CD4-positive, alpha-beta T cell (primary cell): ENCODE measurements around the gene UQCRHL. TPM values are rescaled to one million over a fixed set of nuclear protein-coding genes. Genes with fewer than 3 reads are reported as not detected.

Experiments
- ATAC-seq: fragments of 200-7000 bp; cut with Tn5 transposase; one replicate; pipeline ENCODE4 v1.10.0; 2022; ENCODE audit warnings: mild to moderate bottlenecking; ENCODE audit not compliant: poor library complexity
- CTCF ChIA-PET: fragments of 350-600 bp; sonication (Branson Sonifier 250); formaldehyde crosslinking; loops from one replicate; lab custom pipeline; 2021; ENCODE audit warnings: antibody characterized with exemption, inconsistent platforms; lab: Charles Lee
- POLR2A ChIA-PET: fragments of 350-600 bp; sonication (Branson Sonifier 250); formaldehyde crosslinking; loops from one replicate; lab custom pipeline; 2021; ENCODE audit warnings: antibody characterized with exemption, inconsistent platforms; lab: Charles Lee
- DNase-seq, 14 experiments: peaks; one replicate each; pipeline ENCODE4 v3.0.0-alpha.2; 2013 to 2020; ENCODE audit warnings: mixed read lengths in 2 of 14
- H3K27ac ChIP-seq, 2 donors: one replicate each; pipeline versions ENCODE4 v1.5.1 to v1.7.0; 2013; ENCODE audit warnings: low read length in 2 of 2, low read depth in 1 of 2, mild to moderate bottlenecking in 1 of 2
- H3K27me3 ChIP-seq, 2 experiments: 1 replicate in 1 of 2; 2 replicates in 1 of 2; pipeline versions ENCODE4 v1.6.1 to v1.7.0; 2013; ENCODE audit warnings: low read length in 2 of 2, control low read depth in 1 of 2, mild to moderate bottlenecking in 1 of 2, moderate library complexity in 1 of 2; ENCODE audit not compliant: insufficient read depth in 2 of 2, control insufficient read depth in 1 of 2
- H3K36me3 ChIP-seq: one replicate; pipeline ENCODE4 v1.6.1; 2013; ENCODE audit warnings: low read length, control low read depth; ENCODE audit not compliant: insufficient read depth
- H3K4me1 ChIP-seq: one replicate; pipeline ENCODE4 v1.6.1; 2013; ENCODE audit warnings: low read length, control low read depth; ENCODE audit not compliant: insufficient read depth
- H3K4me3 ChIP-seq: one replicate; pipeline ENCODE4 v1.5.1; 2013; ENCODE audit warnings: mild to moderate bottlenecking, low read length, moderate library complexity
- H3K9me3 ChIP-seq, 2 experiments: 1 replicate in 1 of 2; 2 replicates in 1 of 2; pipeline versions ENCODE4 v1.6.1 to v1.7.0; 2013; ENCODE audit warnings: low read length in 2 of 2, mild to moderate bottlenecking in 2 of 2, control low read depth in 1 of 2, moderate library complexity in 1 of 2; ENCODE audit not compliant: control insufficient read depth in 1 of 2, insufficient read depth in 1 of 2
- H3K27ac Mint-ChIP-seq: one replicate; pipeline ENCODE4 v1.8.0; 2020; ENCODE audit warnings: mixed read lengths
- H3K27me3 Mint-ChIP-seq: one replicate; pipeline ENCODE4 v1.8.0; 2021; ENCODE audit warnings: mixed read lengths
- H3K36me3 Mint-ChIP-seq: one replicate; pipeline ENCODE4 v1.8.0; 2021; ENCODE audit warnings: low read depth, mixed read lengths
- H3K4me1 Mint-ChIP-seq: one replicate; pipeline ENCODE4 v1.8.0; 2021; ENCODE audit warnings: low read depth, mixed read lengths
- H3K4me3 Mint-ChIP-seq: one replicate; pipeline ENCODE4 v1.8.0; 2020; ENCODE audit warnings: mild to moderate bottlenecking, mixed read lengths
- H3K9me3 Mint-ChIP-seq: one replicate; pipeline ENCODE4 v1.8.0; 2020; ENCODE audit warnings: mixed read lengths
- CTCF ChIP-seq: fragments of 200-600 bp; IDR thresholded peaks from one replicate; pipeline ENCODE4 v1.8.0; 2022; ENCODE audit warnings: antibody characterized with exemption, mild to moderate bottlenecking
- intact Hi-C, 2 experiments: fragments of 100-400 bp; cut with DNase I in 1 of 2; cut with micrococcal nuclease in 1 of 2; formaldehyde crosslinking; loops; one replicate each; pipeline versions ENCODE4 v1.15.1 to v1.9.0; 2023 to 2025; cut with DNase I, micrococcal nuclease
- total RNA-seq, 174 experiments: library from RNA in 2 of 174; stranded (reverse) in 2 of 174; gene quantifications; one replicate each; pipeline ENCODE4 v1.2.3 and lab custom pipeline; 2021 to 2026

Gene UQCRHL
- total RNA-seq, 2 experiments from 2014 or later: 0.25 to 0.69 TPM

- H3K36me3 ChIP-seq: no peaks in the 10 kb centered on the region
- Mint-ChIP-seq H3K27ac (peak overlapping the region; percentile 96), H3K36me3 (peaks cover 22% of the 10 kb centered on the region), H3K27me3 (no peaks in the 10 kb centered on the region), H3K4me3 (peak overlapping the region; percentile 94), H3K9me3 (no peaks in the 10 kb centered on the region), H3K4me1 (peaks cover 60% of the 10 kb centered on the region)
- H3K27ac ChIP-seq: peak overlapping the region; percentile 20 to 75
- no peak for TF ChIP-seq CTCF
- H3K27me3 ChIP-seq: no peaks in the 10 kb centered on the region
- peak overlapping the region; percentile 84 for H3K4me3 ChIP-seq
- H3K9me3 ChIP-seq: no peaks in the 10 kb centered on the region
- ATAC-seq (no peak), DNase-seq (peak in 4 of 14 experiments; percentile 4 to 52 (median 43))
- H3K4me1 ChIP-seq: peaks cover 49% of the 10 kb centered on the region
- CTCF ChIA-PET: interaction anchor here (2.2 to 5.4 kb wide), 3 partner anchors 16 to 34 kb away, joined by 11 to 32 read pairs (median 26); no protein-coding TSS in a partner anchor
- POLR2A ChIA-PET: interaction anchor here (1.0 to 10.4 kb wide), 10 partner anchors 12 to 126 kb away, joined by 3 to 518 read pairs (median 5); partner anchors contain the start of gene ZBTB17
- intact Hi-C loops: loop anchor here (2.0 to 10.0 kb wide), 8 partner anchors 33 to 1062 kb away; partner anchors contain the start of genes FBXO42 (in 1 of the 2) and ZBTB17 (in 1 of the 2)
Observed at GRCh38 chr1:15849775-15850324, 42.4 kb upstream of the UQCRHL start.

GRCh38 chr1:15848929-15849774 is 41.7 kb upstream of the UQCRHL start:
- Histone ChIP-seq H3K9me3 (no peaks in the 10 kb centered on the region), H3K4me3 (peak overlapping the region; percentile 84), H3K4me1 (peaks cover 48% of the 10 kb centered on the region), H3K27ac (peak overlapping the region; percentile 65 to 75), H3K27me3 (no peaks in the 10 kb centered on the region), H3K36me3 (no peaks in the 10 kb centered on the region)
- ATAC-seq (peak; percentile 5), DNase-seq (peak; percentile 34 to 86 (median 62))
- intact Hi-C loops: loop anchor here (2.0 to 5.0 kb wide), 5 partner anchors 34 to 1063 kb away; partner anchors contain the start of gene FBXO42 (in 1 of the 2)
- CTCF ChIA-PET: interaction anchor here (3.3 to 5.4 kb wide), 2 partner anchors 16 to 33 kb away, joined by 26 to 32 read pairs; no protein-coding TSS in a partner anchor
- Mint-ChIP-seq H3K36me3 (peaks cover 22% of the 10 kb centered on the region), H3K4me1 (peaks cover 56% of the 10 kb centered on the region), H3K4me3 (peak overlapping the region; percentile 94), H3K9me3 (no peaks in the 10 kb centered on the region), H3K27ac (peak overlapping the region; percentile 96), H3K27me3 (no peaks in the 10 kb centered on the region)
- no peak for TF ChIP-seq CTCF
- POLR2A ChIA-PET: interaction anchor here (0.8 to 10.4 kb wide), 13 partner anchors 13 to 127 kb away, joined by 3 to 518 read pairs (median 4); partner anchors contain the start of gene ZBTB17
